B cell (primary cell): ENCODE measurements around the gene ARHGEF17. TPM values are rescaled to one million over a fixed set of nuclear protein-coding genes. Genes with fewer than 3 reads are reported as not detected.

ENCODE experiments used
- ATAC-seq: fragments of 200-7000 bp; cut with Tn5 transposase; one replicate; pipeline ENCODE4 v1.10.0; 2021; ENCODE audit warnings: low read depth, mild to moderate bottlenecking, moderate number of reproducible peaks, moderate library complexity
- CTCF ChIA-PET: fragments of 350-600 bp; sonication (Branson Sonifier 250); formaldehyde crosslinking; loops from one replicate; lab custom pipeline; 2021; ENCODE audit warnings: antibody characterized with exemption, inconsistent platforms; lab: Charles Lee
- POLR2A ChIA-PET: fragments of 350-600 bp; sonication (Branson Sonifier 250); formaldehyde crosslinking; loops from one replicate; lab custom pipeline; 2021; ENCODE audit warnings: antibody characterized with exemption; lab: Charles Lee
- DNase-seq: peaks from one replicate; pipeline ENCODE4 v3.0.0; 2013
- H2AFZ ChIP-seq: 2 replicates; pipeline ENCODE4 v1.6.1; 2012; ENCODE audit warnings: mild to moderate bottlenecking, low read depth, low read length; ENCODE audit not compliant: insufficient read depth, poor library complexity, severe bottlenecking
- H3K27ac ChIP-seq, 2 donors: 1 replicate in 1 of 2; 2 replicates in 1 of 2; pipeline ENCODE4 v1.5.1; 2012 to 2013; ENCODE audit warnings: low read length in 2 of 2, mild to moderate bottlenecking in 2 of 2, moderate library complexity in 1 of 2
- H3K27me3 ChIP-seq, 4 experiments: fragments of 200-600 bp in 1 of 4; sonication (generic) in 1 of 4; replicated peaks in 1 of 4; 1 replicate in 2 of 4; 2 replicates in 2 of 4; pipeline versions ENCODE4 v1.6.1 to v1.7.0; 2013 to 2016; ENCODE audit warnings: low read length in 3 of 4, mild to moderate bottlenecking in 2 of 4, mixed read lengths in 1 of 4, moderate library complexity in 1 of 4; ENCODE audit not compliant: insufficient read depth in 4 of 4, control insufficient read depth in 3 of 4; ENCODE audit errors: control extremely low read depth in 1 of 4
- H3K36me3 ChIP-seq, 2 experiments: replicated peaks in 1 of 2; 1 replicate in 1 of 2; 2 replicates in 1 of 2; pipeline versions ENCODE4 v1.6.1 to v1.7.1; 2013; ENCODE audit warnings: low read length in 1 of 2; ENCODE audit not compliant: insufficient read depth in 2 of 2, control insufficient read depth in 1 of 2; ENCODE audit errors: control extremely low read depth in 1 of 2, extremely low read depth in 1 of 2
- H3K4me1 ChIP-seq, 2 donors: fragments of 200-600 bp in 1 of 2; sonication (generic) in 1 of 2; 1 replicate in 1 of 2; 2 replicates in 1 of 2; pipeline versions ENCODE4 v1.5.1 to v1.6.1; 2013 to 2017; ENCODE audit warnings: low read length in 2 of 2; ENCODE audit not compliant: control insufficient read depth in 2 of 2, insufficient read depth in 2 of 2
- H3K4me2 ChIP-seq: replicated peaks from 2 replicates; pipeline ENCODE3; 2012; ENCODE audit warnings: mild to moderate bottlenecking, low read depth, low read length; ENCODE audit not compliant: poor library complexity, severe bottlenecking
- H3K4me3 ChIP-seq, 5 experiments: fragments of 200-600 bp in 1 of 5; sonication (generic) in 1 of 5; 1 replicate in 3 of 5; 2 replicates in 2 of 5; pipeline versions ENCODE4 v1.5.1 to v1.7.0; 2011 to 2016; ENCODE audit warnings: low read length in 4 of 5, mild to moderate bottlenecking in 4 of 5, low read depth in 2 of 5, control low read depth in 1 of 5, moderate library complexity in 1 of 5; ENCODE audit not compliant: insufficient read depth in 1 of 5; ENCODE audit errors: control extremely low read depth in 1 of 5, extremely low read depth in 1 of 5
- H3K79me2 ChIP-seq: fragments of 200-600 bp; sonication (generic); one replicate; pipeline ENCODE4 v1.6.0; 2016; ENCODE audit warnings: low read length; ENCODE audit not compliant: control insufficient read depth, insufficient read depth
- H3K9ac ChIP-seq: fragments of 200-600 bp; sonication (generic); 2 replicates; pipeline ENCODE4 v1.6.1; 2017; ENCODE audit warnings: mild to moderate bottlenecking, low read length, moderate library complexity
- H3K9me3 ChIP-seq, 3 donors: one replicate each; pipeline versions ENCODE4 v1.6.1 to v1.7.1; 2013; ENCODE audit warnings: low read length in 2 of 3; ENCODE audit not compliant: control insufficient read depth in 2 of 3, insufficient read depth in 1 of 3; ENCODE audit errors: control extremely low read depth in 1 of 3
- H4K20me1 ChIP-seq: 2 replicates; pipeline ENCODE4 v1.6.0; 2012; ENCODE audit warnings: mild to moderate bottlenecking, low read length; ENCODE audit not compliant: insufficient read depth, control insufficient read depth, poor library complexity, severe bottlenecking
- H3K27ac Mint-ChIP-seq: one replicate; pipeline ENCODE4 v1.8.0; 2021; ENCODE audit warnings: mixed read lengths
- H3K27me3 Mint-ChIP-seq: one replicate; pipeline ENCODE4 v1.8.0; 2021; ENCODE audit warnings: mixed read lengths
- H3K4me1 Mint-ChIP-seq: one replicate; pipeline ENCODE4 v1.8.0; 2021; ENCODE audit warnings: mixed read lengths
- H3K4me3 Mint-ChIP-seq: one replicate; pipeline ENCODE4 v1.8.0; 2021; ENCODE audit warnings: mixed read lengths
- H3K9me3 Mint-ChIP-seq: one replicate; pipeline ENCODE4 v1.8.0; 2022; ENCODE audit warnings: mixed read lengths; ENCODE audit not compliant: insufficient read depth
- CTCF ChIP-seq: fragments of 200-600 bp; IDR thresholded peaks from one replicate; pipeline ENCODE4 v1.8.0; 2022; ENCODE audit warnings: antibody characterized with exemption, mild to moderate bottlenecking
- EZH2 ChIP-seq: IDR thresholded peaks from 2 replicates; pipeline ENCODE4 v1.6.1; 2012; ENCODE audit warnings: borderline replicate concordance, low read depth, mild to moderate bottlenecking, moderate library complexity, low read length; ENCODE audit not compliant: insufficient read depth, poor library complexity, severe bottlenecking
- WGBS: methylation state at CpG from one replicate; pipeline ENCODE4 v1.1.5; 2013; ENCODE audit warnings: missing lambda C conversion rate; ENCODE audit not compliant: insufficient coverage; 5-methylcytosine and 5-hydroxymethylcytosine counted together
- intact Hi-C: fragments of 100-400 bp; cut with micrococcal nuclease; formaldehyde crosslinking; loops from one replicate; pipeline ENCODE4 v1.10.0; 2022
- polyA plus RNA-seq: library from polyadenylated mRNA; depleted of rRNA; stranded (reverse); fragments of >200 nt; gene quantifications from 2 replicates; pipeline ENCODE4 v1.2.3, GENCODE V29; 2012
- total RNA-seq, 2 donors: library from RNA; stranded (reverse); fragments of 120-200 nt in 1 of 2; gene quantifications; 1 replicate in 1 of 2; 2 replicates in 1 of 2; pipeline versions ENCODE4 v1.2.3 to v1.2.4, GENCODE V29; 2013 to 2022

The ARHGEF17 gene
- total and polyA plus RNA-seq, 2 donors (not counting 1 experiment from before 2014, with no cell fraction given) = 0.05 TPM; not detected in 1

- peaks cover 0 to 89% of the 10 kb centered on the region in 2 experiments for H3K36me3 ChIP-seq
- H2AFZ ChIP-seq = no peak overlapping the region
- no peaks in the 10 kb centered on the region for H3K9me3 ChIP-seq
- peaks cover 30% of the 10 kb centered on the region for H3K4me1 Mint-ChIP-seq
- peaks cover 75% of the 10 kb centered on the region for H4K20me1 ChIP-seq
- no peak overlapping the region for H3K4me3 Mint-ChIP-seq
- H3K79me2 ChIP-seq = peaks cover 52% of the 10 kb centered on the region
- H3K27ac Mint-ChIP-seq = peak overlapping the region; percentile 74
- H3K9me3 Mint-ChIP-seq = no peaks in the 10 kb centered on the region
- ChIA-PET POLR2A (interaction anchor here (0.6 to 1.5 kb wide), 5 partner anchors 9 to 205 kb away, joined by 3 to 11 read pairs (median 5); no protein-coding TSS in a partner anchor), CTCF (interaction anchor here (0.7 to 13.9 kb wide), 22 partner anchors 9 to 267 kb away, joined by 3 to 352 read pairs (median 4); partner anchors contain the start of genes ARHGEF17, FAM168A and RELT)
- no peak overlapping the region for H3K4me3 ChIP-seq
- no peak overlapping the region for H3K9ac ChIP-seq
- 90% methylated on average over 13 of the region's 16 CpGs for WGBS
- H3K27me3 ChIP-seq = no peaks in the 10 kb centered on the region
- intact Hi-C loops = loop anchor here (1.0 kb wide), 4 partner anchors 10 to 86 kb away; partner anchors contain the start of gene RELT
- H3K4me1 ChIP-seq = peaks cover 19 to 35% of the 10 kb centered on the region in 2 donors
- ATAC-seq (peak; percentile 77), DNase-seq (peak; percentile 82)
- H3K4me2 ChIP-seq = no peak overlapping the region
- peak overlapping the region in 1 of 2 donors; percentile 61 for H3K27ac ChIP-seq
- H3K27me3 Mint-ChIP-seq = no peaks in the 10 kb centered on the region
- TF ChIP-seq EZH2 = no peak
- peak; percentile 78 for TF ChIP-seq CTCF
These were observed 85.7 kb downstream of the ARHGEF17 start for GRCh38 chr11:73393479-73394415.
